Stomach (tissue), 4 donors: Measurements from ENCODE around the gene GRIP2.
A peak's percentile ranks its signal among the peaks of the same experiment; 100 is the strongest.

Experiments used
- CTCF ChIP-seq, 7 experiments: fragments of 450-650 bp in 4 of 7; fragments of 200-600 bp in 3 of 7; sonication (generic) in 3 of 7; IDR thresholded peaks; one replicate each; pipeline ENCODE4 v1.5.1; 2016 to 2019; ENCODE audit warnings: antibody characterized with exemption in 7 of 7, control low read depth in 2 of 7, mild to moderate bottlenecking in 1 of 7
- EP300 ChIP-seq: sonication (generic); formaldehyde crosslinking; IDR thresholded peaks from one replicate; pipeline ENCODE4 v1.6.1; 2017; ENCODE audit warnings: antibody characterized with exemption

- TF ChIP-seq CTCF (IDR thresholded peaks at IDR 0.05) (peak in 5 of 7 experiments; percentile 62 to 90 (median 81)), EP300 (no peak)
Observed at GRCh38 chr3:14467814-14468620, 72.1 kb downstream of the GRIP2 start.
